ENCODE results near the gene BRI3BP. TPM values are rescaled to one million over a fixed set of nuclear protein-coding genes. Genes with fewer than 3 reads are reported as not detected.

The BRI3BP gene
- total RNA-seq, 1 experiment from 2014 or later = 19.4 TPM

DNA sequence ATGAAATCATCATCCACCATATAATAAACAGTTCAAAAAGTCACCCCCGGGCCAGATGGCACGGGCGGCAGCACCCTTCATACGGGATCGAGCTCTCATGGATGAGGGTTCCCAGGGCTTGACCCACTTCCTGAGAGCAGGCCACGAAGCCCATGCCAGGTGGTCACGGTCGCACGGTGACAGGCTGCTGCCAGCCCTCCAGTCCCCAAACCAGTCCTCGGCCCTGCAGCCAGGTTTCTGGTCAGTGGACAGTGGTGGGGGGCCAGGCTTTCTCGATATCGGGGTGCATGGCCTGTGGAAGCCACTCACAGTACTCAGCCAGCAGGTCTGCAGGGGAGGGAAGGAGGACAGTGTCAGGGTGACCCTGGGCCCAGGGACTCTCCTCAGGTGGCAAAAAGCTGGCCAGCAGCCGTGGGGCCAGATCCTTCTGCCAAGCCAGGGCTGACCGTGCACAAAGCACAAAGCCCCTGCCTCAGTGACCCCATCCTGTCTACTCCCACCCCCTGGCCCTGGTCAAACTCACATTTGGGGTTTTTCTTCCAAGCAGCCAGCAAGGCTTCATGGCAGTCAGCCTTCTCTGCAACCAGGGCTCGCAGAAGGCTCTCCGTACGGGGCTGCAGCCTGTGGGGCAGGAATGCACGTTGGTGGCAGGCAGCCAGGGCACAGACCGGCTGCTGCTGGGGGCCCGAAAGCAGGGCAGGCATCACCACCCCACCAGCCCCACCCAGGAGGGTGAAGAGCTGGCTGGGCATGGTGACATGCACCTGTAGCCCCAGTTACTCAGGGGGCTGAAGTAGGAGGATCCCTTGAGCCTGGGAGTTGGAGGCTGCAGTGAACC, 45.7 kb upstream of the BRI3BP start:
- POLR2A ChIA-PET (ENCODE audit: unreplicated experiment) = no interaction called here
- TF ChIP-seq EZH2 (IDR thresholded peaks at IDR 0.05; ENCODE audit: low read depth) (no peak), CTCF (conservative IDR thresholded peaks at IDR 0.05) (no peak)
- no peak overlapping the region for H3K27ac ChIP-seq
- no peaks in the 10 kb centered on the region for H3K9me2 ChIP-seq (ENCODE audit: insufficient read depth)
- H3K79me2 ChIP-seq (ENCODE audit: low read depth) = no peaks in the 10 kb centered on the region
- H3K27me3 ChIP-seq (ENCODE audit: insufficient read depth, low read depth) = no peaks in the 10 kb centered on the region
- intact Hi-C loops (cut with micrococcal nuclease; ENCODE audit: unreplicated experiment) = no loop called here
- no peak for DNase-seq
- H4K20me1 ChIP-seq (ENCODE audit: insufficient read depth) = no peaks in the 10 kb centered on the region; the same call in 1 of the 2 replicates
- no peak overlapping the region for H2AFZ ChIP-seq
- CTCF ChIA-PET = no interaction called here
- no peaks in the 10 kb centered on the region; the same call in 1 of the 2 replicates for H3K36me3 ChIP-seq (ENCODE audit: low read depth)
- H3F3A ChIP-seq (ENCODE audit: insufficient read depth, low read depth) = peaks cover 4% of the 10 kb centered on the region; the same call in 1 of the 2 replicates
- no TSS peak for BruUV-seq (replicated peaks)
- H3K4me3 ChIP-seq = no peak overlapping the region
- no peak overlapping the region for H3K4me2 ChIP-seq
- H3K4me1 ChIP-seq (replicated peaks; ENCODE audit: insufficient read depth) = peaks cover 6% of the 10 kb centered on the region
- no peaks in the 10 kb centered on the region for H3K9me3 ChIP-seq (ENCODE audit: insufficient read depth, low read depth)

DNA sequence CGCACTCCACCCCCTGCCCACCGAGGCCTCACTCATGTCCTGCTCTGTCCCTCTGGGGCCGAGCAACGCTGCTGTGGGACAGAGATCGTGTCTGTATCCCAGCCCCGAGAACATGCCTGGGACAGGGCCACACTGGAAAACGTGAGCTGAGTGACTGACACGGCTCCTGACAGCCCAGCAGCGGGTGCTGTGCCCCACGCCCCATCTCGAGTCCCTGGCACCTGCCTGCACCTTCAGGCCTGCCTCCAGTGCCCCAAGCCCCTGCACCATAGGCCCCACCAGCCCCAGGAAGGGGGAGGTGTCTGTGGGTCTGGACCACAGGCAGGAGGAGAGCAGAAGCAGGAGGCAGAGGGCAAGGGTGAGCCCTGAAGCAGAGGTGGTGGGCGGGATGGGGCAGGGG, 44.4 kb upstream of the BRI3BP start:
- Histone ChIP-seq H3F3A (ENCODE audit: insufficient read depth, low read depth) (peaks cover 15% of the 10 kb centered on the region; the same call in 1 of the 2 replicates), H3K79me2 (ENCODE audit: low read depth) (no peaks in the 10 kb centered on the region), H4K20me1 (ENCODE audit: insufficient read depth) (peaks cover 4% of the 10 kb centered on the region; the same call in 1 of the 2 replicates), H3K27me3 (ENCODE audit: insufficient read depth, low read depth) (no peaks in the 10 kb centered on the region), H3K27ac (no peak overlapping the region), H2AFZ (no peak overlapping the region), H3K4me3 (no peak overlapping the region), H3K36me3 (ENCODE audit: low read depth) (no peaks in the 10 kb centered on the region; the same call in 1 of the 2 replicates), H3K9me3 (ENCODE audit: insufficient read depth, low read depth) (no peaks in the 10 kb centered on the region), H3K9me2 (ENCODE audit: insufficient read depth) (no peaks in the 10 kb centered on the region), H3K4me1 (replicated peaks; ENCODE audit: insufficient read depth) (peaks cover 16% of the 10 kb centered on the region), H3K4me2 (no peak overlapping the region)
- intact Hi-C loops (cut with micrococcal nuclease; ENCODE audit: unreplicated experiment) = no loop called here
- no TSS peak for BruUV-seq (replicated peaks)
- TF ChIP-seq CTCF (conservative IDR thresholded peaks at IDR 0.05) (no peak), EZH2 (IDR thresholded peaks at IDR 0.05; ENCODE audit: low read depth) (no peak)
- no peak for DNase-seq
- ChIA-PET CTCF (no interaction called here), POLR2A (ENCODE audit: unreplicated experiment) (no interaction called here)

DNA sequence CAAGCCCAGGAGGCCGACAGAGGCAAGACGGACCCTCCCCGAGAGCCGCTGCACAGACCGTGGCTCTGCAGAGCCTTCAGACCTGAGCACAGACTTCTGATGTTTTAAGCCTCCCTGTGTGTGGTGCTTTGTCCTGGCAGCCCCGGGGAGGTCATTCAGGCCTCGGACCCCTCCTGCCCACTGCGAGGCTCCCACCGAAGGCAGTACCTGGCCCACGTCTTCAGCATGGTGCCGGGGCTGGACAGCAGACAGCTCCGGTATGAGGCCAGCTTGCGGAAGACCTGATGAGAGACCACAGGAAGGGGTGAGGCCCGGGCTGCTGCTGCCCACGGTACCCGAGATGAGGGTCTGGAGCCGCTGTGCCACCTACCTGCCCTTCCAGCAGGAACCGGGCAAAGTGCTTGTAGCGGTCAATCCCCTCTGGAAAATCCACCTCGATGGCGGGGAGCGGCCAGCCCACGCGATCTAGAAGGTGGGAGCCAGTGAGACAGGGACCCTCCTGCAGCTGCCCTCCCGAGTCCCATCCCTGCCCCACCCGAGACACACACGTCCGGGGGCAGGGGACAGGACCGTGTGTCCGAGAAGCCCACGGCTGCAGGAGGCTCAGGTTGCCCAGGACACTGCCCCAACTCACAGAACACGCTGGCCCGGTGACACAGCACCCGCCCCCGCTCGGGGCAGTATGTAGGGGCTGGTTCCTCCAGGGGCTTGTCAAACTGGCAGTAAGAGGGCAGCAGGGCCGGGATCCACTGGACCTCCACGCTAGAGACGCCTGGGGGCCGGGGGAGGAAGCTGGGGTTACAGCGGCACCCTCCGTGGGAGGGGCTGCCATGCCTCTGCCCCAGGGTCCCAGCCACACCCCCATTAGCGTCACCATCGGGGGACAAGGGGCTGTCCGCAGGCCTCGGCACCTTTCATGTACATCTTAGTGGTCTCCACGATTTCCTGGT, 43.4 kb upstream of the BRI3BP start:
- H3F3A ChIP-seq (ENCODE audit: insufficient read depth, low read depth) = peaks cover 19% of the 10 kb centered on the region; the same call in 1 of the 2 replicates
- H3K4me2 ChIP-seq = no peak overlapping the region
- peaks cover 5% of the 10 kb centered on the region for H3K36me3 ChIP-seq (ENCODE audit: low read depth)
- no peaks in the 10 kb centered on the region for H3K79me2 ChIP-seq (ENCODE audit: low read depth)
- no peak overlapping the region for H3K27ac ChIP-seq
- no peaks in the 10 kb centered on the region for H3K27me3 ChIP-seq (ENCODE audit: insufficient read depth, low read depth)
- no peaks in the 10 kb centered on the region for H3K9me3 ChIP-seq (ENCODE audit: insufficient read depth, low read depth)
- POLR2A ChIA-PET (ENCODE audit: unreplicated experiment) = no interaction called here
- no peak overlapping the region for H3K4me3 ChIP-seq
- no peak overlapping the region for H2AFZ ChIP-seq
- no peak for DNase-seq
- no TSS peak for BruUV-seq (replicated peaks)
- peaks cover 4% of the 10 kb centered on the region; the same call in 1 of the 2 replicates for H4K20me1 ChIP-seq (ENCODE audit: insufficient read depth)
- CTCF ChIA-PET = no interaction called here
- peaks cover 16% of the 10 kb centered on the region for H3K4me1 ChIP-seq (replicated peaks; ENCODE audit: insufficient read depth)
- no peaks in the 10 kb centered on the region for H3K9me2 ChIP-seq (ENCODE audit: insufficient read depth)
- intact Hi-C loops (cut with micrococcal nuclease; ENCODE audit: unreplicated experiment) = no loop called here
- TF ChIP-seq CTCF (conservative IDR thresholded peaks at IDR 0.05) = no peak
- TF ChIP-seq EZH2 (IDR thresholded peaks at IDR 0.05; ENCODE audit: low read depth) = no peak
